Endometrial microvascular endothelial cells (primary cell): ENCODE data around the gene RSRC1. TPM values are rescaled to one million over a fixed set of nuclear protein-coding genes. Genes with fewer than 3 reads are reported as not detected.
"Not testable (repeated sequence)": the region's sequence is repeated elsewhere in the genome, so short reads cannot be mapped to it uniquely, and the experiment has no call there.

Experiments used
- in situ Hi-C: cut with HindIII; loops from 2 replicates; pipeline ENCODE4 v1.10.0; 2017; ENCODE audit warnings: low sequenced_read_pairs, low pct_unique_long_range_greater_than_20kb; ENCODE audit errors: inconsistent ontology term
- total RNA-seq: library from RNA; depleted of rRNA; stranded (reverse); fragments of >200 nt; gene quantifications from one replicate; pipeline ENCODE4 v1.2.3, GENCODE V29; 2015; ENCODE audit errors: inconsistent ontology term

The RSRC1 gene
- total RNA-seq, 1 donor from 2014 or later = 16.4 TPM

DNA sequence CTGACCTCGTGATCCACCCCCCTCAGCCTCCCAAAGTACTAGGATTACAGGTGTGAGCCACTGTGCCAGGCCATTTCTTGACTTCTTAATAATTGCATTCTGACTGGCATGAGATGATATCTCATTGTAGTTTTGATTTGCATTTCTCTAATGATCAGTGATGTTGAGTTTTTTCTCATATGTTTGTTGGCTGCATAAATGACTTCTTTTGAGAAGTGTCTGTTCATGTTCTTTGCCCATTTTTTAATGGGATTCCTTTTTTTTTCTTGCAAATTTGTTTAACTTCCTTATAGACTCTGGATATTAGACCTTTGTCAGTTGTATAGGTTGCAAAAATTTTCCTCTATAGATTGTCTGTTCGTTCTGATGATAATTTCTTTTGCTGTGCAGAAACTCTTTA is 3.7 kb downstream of the RSRC1 start:
- in situ Hi-C loops = not testable (repeated sequence)

DNA sequence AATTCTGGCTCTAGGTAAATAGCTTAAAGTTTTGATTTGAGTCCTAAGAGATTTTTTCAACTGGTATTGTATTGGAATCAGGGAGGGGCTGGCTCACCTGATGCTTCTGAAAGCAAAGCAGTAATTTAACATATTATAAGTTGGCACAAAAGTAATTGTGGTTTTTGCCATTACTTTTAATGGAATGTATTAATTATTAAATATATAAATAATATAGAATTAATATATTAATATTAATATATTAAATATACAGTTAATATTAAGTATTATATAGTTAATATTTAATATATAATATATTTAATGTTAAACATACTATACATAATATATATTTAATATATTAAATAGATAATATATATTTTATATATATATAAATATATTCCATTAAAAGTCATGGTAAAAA is 10.4 kb downstream of the RSRC1 start:
- in situ Hi-C loops = no loop called here

DNA sequence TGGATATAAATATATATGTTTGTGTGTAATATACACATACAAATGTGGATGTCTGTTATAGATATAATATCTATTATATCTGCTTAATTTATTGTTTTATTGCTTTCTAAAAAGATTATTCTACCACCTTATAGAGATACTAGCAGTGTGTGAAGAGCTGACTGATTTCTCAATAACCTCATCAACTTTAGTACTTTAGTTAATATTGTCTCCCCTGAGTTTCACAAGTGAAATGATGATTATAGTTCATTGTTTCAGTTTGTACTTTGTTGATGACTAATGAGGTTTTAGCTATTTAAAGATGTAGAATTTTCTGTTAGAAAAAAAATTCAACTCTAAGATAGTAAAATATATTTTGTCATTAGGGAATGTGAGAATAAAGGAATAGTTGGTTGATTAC is 11.4 kb downstream of the RSRC1 start:
- in situ Hi-C loops = no loop called here

DNA sequence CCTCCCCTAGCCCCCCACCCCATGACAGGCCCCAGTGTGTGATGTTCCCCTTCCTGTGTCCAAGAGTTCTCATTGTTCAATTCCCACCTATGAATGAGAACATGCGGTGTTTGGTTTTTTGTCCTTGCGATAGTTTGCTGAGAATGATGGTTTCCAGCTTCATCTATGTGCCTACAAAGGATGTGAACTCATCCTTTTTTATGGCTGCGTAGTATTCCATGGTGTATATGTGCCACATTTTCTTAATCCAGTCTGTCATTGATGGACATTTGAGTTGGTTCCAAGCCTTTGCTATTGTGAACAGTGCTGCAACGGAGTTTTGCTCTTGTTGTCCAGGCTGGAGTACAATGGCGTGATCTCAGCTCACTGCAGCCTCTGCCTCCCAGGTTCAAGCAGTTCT is 12.8 kb downstream of the RSRC1 start:
- in situ Hi-C loops = not testable (repeated sequence)

DNA sequence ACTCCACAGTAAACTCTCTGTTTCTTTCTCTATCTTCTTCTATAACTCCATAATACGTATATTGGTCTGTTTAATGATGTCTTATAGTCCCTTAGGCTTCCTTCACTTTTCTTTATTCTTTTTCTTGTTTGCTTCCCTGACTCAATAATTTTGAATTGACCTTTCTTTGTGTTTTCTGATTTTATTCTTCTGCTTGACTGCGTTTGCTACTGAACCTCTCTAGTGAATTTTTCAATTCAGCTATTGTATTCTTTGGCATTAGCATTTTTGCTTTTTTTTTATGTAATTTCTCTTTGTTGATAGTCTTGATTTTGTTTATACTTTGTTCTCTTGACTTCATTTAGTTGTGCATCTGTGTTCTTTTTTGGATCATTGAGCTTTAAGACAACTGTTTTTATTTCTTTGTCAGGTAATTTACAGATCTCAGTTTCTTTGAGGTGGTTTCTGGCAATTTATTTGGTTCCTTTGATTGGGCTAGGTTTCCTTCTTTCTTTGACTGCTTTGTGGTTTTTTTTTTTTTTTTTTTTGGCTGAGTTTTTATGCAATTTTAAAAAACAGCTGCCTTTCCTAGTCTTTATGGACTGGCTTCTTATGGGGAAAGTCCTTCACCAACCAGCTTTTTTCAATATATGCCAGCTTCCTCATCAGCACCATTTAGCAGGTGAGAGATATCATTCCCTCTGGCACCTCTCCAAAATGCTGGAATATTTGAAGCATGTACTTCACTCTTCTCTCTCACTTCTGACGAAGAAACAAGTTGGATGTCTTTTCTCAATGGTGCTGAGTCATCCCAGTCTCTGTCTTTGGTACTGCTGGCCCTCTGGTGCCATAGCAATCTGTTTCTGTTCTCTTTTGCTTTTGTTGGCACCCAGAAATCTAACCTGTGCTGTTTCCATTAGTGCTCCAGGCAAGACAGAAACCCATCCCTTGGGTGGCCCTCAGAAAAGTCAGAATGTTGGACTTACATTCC is 17.6 kb downstream of the RSRC1 start:
- in situ Hi-C loops = no loop called here

DNA sequence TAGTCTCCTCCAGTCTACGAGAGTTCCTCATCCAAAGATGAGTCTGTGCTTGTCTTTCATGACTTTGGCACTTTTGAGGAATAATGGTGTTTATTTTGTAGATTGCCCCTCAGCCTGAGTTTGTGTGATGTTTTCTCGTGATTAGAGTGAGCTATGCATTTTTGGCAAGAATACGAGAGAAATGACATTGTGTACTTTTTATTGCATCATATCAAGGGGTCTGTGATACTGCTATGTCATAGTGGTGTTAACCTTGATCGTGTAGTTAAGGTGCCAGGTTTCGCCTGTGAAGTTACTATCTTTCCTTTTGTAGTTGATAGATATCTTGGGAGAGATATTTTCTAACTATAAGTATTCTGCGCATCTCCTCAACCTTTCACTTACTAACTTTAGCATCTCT is 18.9 kb downstream of the RSRC1 start:
- in situ Hi-C loops = no loop called here

DNA sequence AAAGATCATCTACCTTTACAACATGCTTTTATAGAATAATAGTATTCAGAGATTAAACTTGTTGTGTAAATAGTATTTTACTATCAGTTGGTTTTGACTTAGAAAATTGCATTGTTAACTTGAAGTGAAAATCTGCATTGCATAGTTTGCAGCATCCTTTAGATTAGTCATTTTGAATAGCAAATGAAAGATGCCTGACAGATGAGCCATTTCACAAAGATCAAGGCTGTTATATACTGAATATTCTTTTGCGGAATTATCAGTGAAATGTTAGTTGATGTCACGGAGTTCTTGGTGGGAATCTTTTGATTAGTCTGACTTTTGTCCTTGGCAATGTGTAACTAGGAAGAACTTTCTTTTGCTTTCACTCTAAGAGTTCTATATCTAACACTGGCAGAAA is 24.5 kb downstream of the RSRC1 start:
- in situ Hi-C loops = no loop called here

DNA sequence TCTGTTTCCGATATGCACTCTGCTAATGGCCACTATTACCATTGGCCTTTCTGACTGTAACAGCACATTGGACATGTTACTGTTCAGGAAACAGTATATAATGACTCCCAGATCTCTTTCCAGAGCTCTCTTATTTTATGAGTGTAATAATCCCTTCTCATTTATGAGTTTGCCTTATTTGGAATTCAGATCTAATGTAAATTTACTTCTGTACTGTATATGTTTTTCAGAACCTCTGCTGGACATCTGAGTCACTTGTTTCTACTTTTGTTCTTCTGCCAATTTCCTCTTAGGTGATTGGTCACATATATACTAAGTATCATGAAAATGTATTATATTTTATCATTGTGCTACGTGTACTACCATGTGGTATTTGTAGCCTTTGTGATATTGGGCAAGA is 30.5 kb downstream of the RSRC1 start:
- in situ Hi-C loops = no loop called here

DNA sequence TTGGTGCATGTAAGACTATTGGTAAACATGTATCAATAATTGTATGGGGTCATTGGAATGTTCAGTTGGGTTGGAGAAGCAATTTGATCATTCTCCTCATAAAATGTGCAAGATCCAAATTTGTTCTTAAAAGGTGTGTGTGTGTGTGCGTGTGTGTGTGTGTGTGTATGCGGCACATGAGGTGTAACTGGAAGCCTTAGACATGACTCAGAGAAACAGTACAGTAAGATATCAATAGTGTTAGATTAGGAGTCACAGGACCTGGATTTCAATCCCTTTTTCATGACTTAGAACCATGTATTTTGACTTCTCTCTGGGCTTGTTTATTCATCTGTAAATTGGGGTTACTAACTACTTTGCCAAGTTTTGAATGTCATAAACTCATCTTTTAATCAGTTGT is 38.3 kb downstream of the RSRC1 start:
- in situ Hi-C loops = no loop called here

DNA sequence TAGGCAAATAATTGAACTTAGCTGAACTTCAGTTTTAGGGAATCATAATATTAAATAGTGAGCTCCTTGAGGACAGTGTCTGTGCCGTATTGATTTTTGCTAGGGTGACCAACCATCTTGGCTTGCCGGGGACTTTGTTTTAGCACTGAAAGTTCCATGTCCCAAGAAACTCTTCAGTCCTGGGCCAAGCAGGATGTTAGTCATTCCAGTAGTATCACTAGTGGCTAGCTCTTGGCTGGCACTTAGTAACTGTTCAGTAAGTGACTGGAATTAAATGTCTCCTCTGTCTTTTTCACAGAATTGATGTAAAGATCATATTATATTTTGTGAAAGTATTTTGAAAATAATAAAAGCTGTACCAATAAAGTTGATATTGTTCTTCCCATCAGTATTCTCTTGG is 42.3 kb downstream of the RSRC1 start:
- in situ Hi-C loops = no loop called here

DNA sequence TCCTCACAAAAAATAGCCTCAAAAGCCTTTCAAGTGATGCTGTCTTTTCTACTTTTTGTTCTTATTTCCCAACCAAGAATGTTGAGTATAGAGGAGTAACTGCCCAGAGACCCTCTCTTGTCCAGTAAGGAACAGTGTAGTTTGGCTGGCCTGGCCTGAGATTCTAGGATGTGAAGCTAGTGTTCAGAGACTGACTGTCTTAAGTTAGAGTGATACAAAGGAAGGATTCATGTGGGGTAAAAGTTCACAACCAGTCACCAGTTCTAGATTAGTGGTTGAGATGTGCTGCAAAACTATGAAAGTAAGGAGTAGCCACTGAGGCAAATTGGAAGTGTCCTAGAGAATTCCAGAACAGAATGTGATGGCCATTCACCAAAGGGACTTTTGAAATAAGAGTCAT is 49.1 kb downstream of the RSRC1 start:
- in situ Hi-C loops = no loop called here

DNA sequence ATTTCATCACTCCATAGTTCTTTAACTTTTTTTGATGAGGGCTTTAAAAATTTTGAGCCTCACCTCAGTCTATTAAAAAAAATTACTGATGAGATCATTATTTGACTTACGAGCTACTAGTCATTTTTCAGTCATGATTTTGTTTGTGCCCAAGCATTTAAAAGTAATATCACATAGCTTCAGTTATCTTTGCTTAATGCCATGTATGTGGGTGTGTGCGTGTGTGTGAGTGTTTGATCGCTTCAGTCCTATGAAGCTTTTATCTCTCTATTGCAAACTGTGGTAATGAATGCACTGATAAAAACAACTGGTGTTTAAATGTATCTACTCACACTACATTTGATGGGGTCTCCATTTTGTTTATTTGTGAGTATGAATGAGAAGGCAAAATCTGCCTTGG is 49.8 kb downstream of the RSRC1 start:
- in situ Hi-C loops = no loop called here

DNA sequence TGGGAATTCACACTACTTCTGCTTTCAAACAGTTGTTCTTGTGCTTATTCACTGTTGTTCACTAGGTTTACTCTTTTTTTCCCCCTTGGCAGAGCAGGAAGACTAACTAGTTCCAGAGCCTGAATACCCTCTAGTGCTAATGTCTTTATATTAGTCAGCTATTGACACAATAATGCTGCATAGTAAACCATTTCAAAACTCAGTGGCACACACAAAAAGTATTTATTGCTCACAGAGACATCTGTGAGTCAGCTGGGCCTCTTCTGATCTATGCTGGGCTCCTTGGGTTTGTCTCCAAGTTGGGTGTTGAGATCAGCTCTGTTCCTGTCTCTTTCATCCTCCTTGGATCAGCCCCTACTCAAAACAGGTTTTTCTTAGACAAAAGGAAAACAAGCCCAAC is 51.1 kb downstream of the RSRC1 start:
- in situ Hi-C loops = no loop called here

DNA sequence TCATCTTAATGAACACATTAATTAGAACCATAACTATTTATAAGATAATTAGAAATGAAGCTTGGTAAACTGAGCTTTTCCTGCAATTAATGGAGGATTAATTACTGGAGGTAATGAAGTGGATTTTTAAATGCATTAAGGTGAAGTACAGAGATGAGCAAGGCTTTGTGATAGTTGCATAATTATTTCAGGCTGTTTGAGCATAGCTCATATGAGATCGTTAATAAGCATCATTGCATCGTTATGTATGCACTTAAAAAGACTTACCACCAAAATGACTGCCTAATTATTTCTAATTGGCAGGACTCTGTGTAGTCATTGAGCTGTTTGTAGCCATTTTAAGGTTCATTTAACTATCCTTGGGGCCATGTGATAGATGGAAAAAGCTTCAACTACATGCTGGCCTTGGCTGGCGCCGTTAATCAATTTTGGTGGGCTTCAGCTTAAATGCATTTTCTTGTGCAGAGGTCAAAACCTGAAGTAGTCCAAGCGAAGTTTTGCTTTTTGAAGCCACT is 55.3 kb downstream of the RSRC1 start:
- in situ Hi-C loops = no loop called here

DNA sequence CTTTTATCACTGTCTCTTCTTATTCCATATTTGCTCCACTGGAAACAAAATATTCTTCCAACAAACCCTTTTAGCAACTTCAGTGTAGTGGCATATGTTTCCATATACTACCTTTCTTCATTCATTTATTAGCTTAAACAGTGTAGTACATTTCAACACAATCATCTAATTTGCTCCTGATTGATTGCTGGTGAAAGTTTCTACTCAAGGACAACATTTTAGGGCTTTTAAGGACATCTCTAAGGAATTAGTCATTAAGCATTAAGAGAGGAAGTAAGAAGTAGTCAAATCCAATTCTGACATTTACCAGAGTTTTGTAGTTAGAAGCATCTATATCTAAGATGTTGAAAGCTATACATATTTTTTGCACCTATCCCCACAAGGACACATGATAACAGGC is 55.8 kb downstream of the RSRC1 start:
- in situ Hi-C loops = no loop called here

DNA sequence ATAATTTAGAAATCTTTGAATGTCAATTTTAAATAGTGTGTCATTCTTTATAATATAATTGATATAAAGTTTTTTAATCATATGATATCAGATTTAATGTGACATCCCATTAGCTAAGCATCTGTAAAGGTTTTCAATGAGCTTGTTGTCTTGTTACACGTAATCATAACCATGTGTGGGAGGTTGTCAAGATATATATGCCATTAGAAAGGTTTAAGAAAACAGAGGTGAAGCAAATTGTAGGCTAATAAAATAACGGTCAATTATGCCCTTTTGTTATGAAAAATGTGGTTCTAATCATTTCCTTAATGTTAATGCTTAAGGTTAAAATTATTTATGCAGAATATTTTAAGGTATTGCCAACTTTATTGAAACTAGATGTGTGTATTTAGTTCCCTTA is 56.3 kb downstream of the RSRC1 start:
- in situ Hi-C loops = no loop called here

DNA sequence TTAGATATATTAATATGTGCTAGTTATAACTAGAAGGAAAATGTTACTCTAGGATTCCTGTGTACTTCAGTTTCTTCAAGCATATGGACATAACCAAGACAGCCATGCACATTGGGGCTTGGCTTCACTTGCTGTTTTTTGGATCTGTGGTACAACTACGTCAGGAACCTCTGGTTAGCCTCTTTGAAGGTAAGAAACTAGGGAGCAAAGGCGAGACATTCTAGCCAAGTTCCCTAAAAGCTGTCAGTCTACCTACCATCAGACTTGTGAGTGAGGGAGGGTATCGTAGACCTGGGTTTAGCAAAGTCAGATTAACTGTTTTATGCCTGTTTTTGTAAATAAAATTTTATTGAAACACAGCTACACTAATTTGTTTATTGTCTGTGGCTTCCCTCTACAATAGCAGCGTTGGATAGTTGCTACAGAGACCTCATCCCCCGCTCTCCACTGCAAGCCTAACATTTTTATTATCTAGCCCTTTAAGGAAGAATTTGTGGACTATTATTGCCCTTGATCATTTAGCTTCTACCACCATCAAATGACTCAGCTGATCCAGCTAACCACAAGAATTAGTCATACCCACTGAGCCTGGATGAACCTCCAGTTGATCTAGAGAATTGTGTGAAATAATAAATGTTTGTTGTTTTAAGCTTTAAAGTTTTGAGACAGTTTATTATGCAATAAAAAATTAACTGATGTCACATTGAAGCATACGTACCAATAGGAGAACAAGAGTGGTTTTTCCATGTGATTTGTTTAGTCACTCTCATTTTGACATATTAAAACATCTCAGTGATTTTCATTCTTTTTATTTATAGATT is 58.1 kb downstream of the RSRC1 start:
- in situ Hi-C loops = no loop called here

DNA sequence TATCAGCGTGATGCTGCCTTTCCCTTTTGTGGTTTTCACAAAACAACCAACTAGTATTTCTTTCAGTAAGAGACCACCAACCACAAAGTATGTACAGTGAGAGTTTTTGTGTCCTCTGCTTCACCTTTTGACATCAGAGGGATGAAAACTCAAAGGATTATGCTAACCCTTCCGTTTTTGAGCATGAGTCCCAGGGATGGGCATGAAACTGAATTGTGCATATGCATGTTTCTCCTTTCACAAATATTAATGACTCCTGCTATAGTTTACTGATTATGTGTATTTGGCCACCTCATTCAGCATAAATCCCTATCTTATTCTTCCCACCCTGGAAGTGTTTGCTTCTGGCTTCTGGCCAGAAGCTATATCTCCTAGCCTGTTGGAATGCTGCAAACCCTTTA is 59.2 kb downstream of the RSRC1 start:
- in situ Hi-C loops = no loop called here

DNA sequence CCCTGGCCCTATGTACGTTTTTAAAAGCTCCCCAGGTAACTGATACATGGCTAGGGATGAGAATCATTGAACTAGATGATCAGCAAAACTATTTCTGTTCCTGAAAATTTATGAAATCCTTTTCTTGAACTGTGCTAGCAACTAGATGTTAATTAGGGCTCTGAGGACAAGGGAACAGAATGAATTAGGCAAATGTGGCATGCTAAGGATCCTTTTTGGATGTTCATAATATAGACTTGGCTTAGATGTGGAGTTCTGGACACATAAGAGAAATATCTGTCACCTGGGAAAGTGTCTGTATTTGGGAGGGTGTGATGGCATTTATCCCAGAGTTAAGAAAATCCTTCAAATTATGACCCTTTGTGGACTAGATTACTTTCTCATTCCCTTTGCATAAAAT is 71.2 kb downstream of the RSRC1 start:
- in situ Hi-C loops = no loop called here

DNA sequence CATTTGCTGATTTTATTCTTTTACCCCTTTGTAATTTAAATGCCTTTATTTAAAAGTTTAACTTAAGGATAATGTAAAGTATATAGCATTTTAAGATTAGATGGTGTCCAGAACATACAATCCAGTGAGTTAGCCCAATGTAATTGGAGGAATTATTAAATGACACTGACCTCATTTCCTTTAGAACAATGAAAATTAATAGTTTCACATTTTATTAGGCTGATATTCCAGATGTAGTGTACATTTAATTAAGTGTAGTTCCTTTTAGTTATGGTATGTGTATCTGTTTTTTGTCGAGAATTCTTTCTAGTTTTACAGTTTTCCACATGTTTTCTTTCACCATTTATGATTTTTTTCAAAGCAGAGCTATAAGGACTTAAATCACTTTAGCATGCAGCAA is 75.8 kb downstream of the RSRC1 start:
- in situ Hi-C loops = no loop called here
